Gastroesophageal sphincter (tissue), 4 donors: ENCODE data around the gene CCL22. TPM values are rescaled to one million over a fixed set of nuclear protein-coding genes. Genes with fewer than 3 reads are reported as not detected.

ENCODE experiments used
- ATAC-seq: fragments of 150-250 bp; one replicate; pipeline ENCODE4 v1.9.1; 2016; ENCODE audit warnings: mild to moderate bottlenecking, moderate library complexity
- H3K27ac ChIP-seq, 4 donors: fragments of 200-600 bp; sonication (generic) in 3 of 4; 1 replicate in 3 of 4; 2 replicates in 1 of 4; pipeline ENCODE4 v1.5.1; 2016 to 2019
- H3K27me3 ChIP-seq: fragments of 200-600 bp; sonication (generic); one replicate; pipeline ENCODE4 v1.5.1; 2019
- H3K36me3 ChIP-seq, 2 donors: fragments of 200-600 bp; sonication (generic); one replicate each; pipeline ENCODE4 v1.5.1; 2019; ENCODE audit warnings: control low read depth in 1 of 2
- H3K4me1 ChIP-seq, 3 donors: fragments of 200-600 bp; sonication (generic); 1 replicate in 2 of 3; 2 replicates in 1 of 3; pipeline ENCODE4 v1.5.1; 2016 to 2019; ENCODE audit warnings: control low read depth in 2 of 3
- H3K4me3 ChIP-seq, 2 donors: fragments of 200-600 bp; sonication (generic); one replicate each; pipeline ENCODE4 v1.5.1; 2019; ENCODE audit warnings: mild to moderate bottlenecking in 1 of 2, moderate library complexity in 1 of 2
- H3K9me3 ChIP-seq, 3 donors: fragments of 200-600 bp; sonication (generic); one replicate each; pipeline ENCODE4 v1.5.1; 2017 to 2019; ENCODE audit warnings: control low read depth in 2 of 3
- CTCF ChIP-seq, 4 experiments: fragments of 200-600 bp in 2 of 4; fragments of 450-650 bp in 2 of 4; sonication (generic) in 1 of 4; IDR thresholded peaks; one replicate each; pipeline ENCODE4 v1.5.1; 2017 to 2019; ENCODE audit warnings: antibody characterized with exemption in 4 of 4, mild to moderate bottlenecking in 2 of 4, moderate library complexity in 2 of 4
- EP300 ChIP-seq: sonication (generic); formaldehyde crosslinking; IDR thresholded peaks from one replicate; pipeline ENCODE4 v1.6.1; 2017; ENCODE audit warnings: antibody characterized with exemption, mild to moderate bottlenecking
- POLR2A ChIP-seq, 2 donors: fragments of 450-650 bp; IDR thresholded peaks; one replicate each; pipeline ENCODE4 v1.6.1; 2017; ENCODE audit warnings: antibody characterized with exemption in 2 of 2, mild to moderate bottlenecking in 2 of 2, moderate library complexity in 1 of 2
- POLR2AphosphoS5 ChIP-seq: sonication (generic); formaldehyde crosslinking; IDR thresholded peaks from one replicate; pipeline ENCODE4 v1.6.1; 2017; ENCODE audit warnings: antibody characterized with exemption
- WGBS, 2 donors: methylation state at CpG; one replicate each; pipeline ENCODE4 v1.1.5; 2018; ENCODE audit warnings: low coverage in 1 of 2; 5-methylcytosine and 5-hydroxymethylcytosine counted together
- total RNA-seq, 4 donors: library from RNA; depleted of rRNA; stranded (reverse); fragments of >200 nt; gene quantifications; one replicate each; pipeline ENCODE4 v1.1.0, GENCODE V29; 2016

Gene CCL22
- total RNA-seq, 4 donors from 2014 or later: not detected

GRCh38 chr16:57382535-57383275, 24.1 kb downstream of the CCL22 start:
- Histone ChIP-seq H3K27me3 (no peaks in the 10 kb centered on the region), H3K36me3 (peaks cover 0 to 32% of the 10 kb centered on the region in 2 donors), H3K4me1 (peaks cover 0 to 87% (median 33%) of the 10 kb centered on the region in 3 donors), H3K27ac (peak overlapping the region in 3 of 4 donors; percentile 62 to 96 (median 68)), H3K9me3 (no peaks in the 10 kb centered on the region), H3K4me3 (no peak overlapping the region)
- no peak for TF ChIP-seq POLR2AphosphoS5
- no peak for TF ChIP-seq EP300
- TF ChIP-seq CTCF (IDR thresholded peaks at IDR 0.05): no peak
- TF ChIP-seq POLR2A (IDR thresholded peaks at IDR 0.05): no peak
- ATAC-seq: no peak
- WGBS, 2 donors: no CpG with 5 or more reads among the region's 16 CpGs

DNA sequence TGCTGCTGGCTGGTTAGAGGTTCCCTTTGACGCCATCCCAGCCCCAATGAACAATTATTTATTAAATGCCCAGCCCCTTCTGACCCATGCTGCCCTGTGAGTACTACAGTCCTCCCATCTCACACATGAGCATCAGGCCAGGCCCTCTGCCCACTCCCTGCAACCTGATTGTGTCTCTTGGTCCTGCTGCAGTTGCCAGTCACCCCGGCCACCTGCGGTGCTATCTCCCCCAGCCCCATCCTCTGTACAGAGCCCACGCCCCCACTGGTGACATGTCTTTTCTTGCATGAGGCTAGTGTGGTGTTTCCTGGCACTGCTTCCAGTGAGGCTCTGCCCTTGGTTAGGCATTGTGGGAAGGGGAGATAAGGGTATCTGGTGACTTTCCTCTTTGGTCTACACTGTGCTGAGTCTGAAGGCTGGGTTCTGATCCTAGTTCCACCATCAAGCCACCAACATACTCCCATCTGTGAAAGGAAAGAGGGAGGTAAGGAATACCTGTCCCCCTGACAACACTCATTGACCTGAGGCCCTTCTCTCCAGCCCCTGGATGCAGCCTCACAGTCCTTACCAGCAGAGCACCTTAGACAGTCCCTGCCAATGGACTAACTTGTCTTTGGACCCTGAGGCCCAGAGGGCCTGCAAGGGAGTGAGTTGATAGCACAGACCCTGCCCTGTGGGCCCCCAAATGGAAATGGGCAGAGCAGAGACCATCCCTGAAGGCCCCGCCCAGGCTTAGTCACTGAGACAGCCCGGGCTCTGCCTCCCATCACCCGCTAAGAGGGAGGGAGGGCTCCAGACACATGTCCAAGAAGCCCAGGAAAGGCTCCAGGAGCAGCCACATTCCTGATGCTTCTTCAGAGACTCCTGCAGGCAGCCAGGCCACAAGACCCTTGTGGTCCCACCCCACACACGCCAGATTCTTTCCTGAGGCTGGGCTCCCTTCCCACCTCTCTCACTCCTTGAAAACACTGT, 25.0 kb downstream of the CCL22 start:
- no peaks in the 10 kb centered on the region for H3K27me3 ChIP-seq
- peaks cover 0 to 79% (median 26%) of the 10 kb centered on the region in 3 donors for H3K4me1 ChIP-seq
- peaks cover 0 to 32% of the 10 kb centered on the region in 2 donors for H3K36me3 ChIP-seq
- ATAC-seq: peak; percentile 75
- peak overlapping the region; percentile 8 to 96 (median 65) for H3K27ac ChIP-seq
- 67 to 90% methylated on average over 3 of the region's 8 CpGs for WGBS, 2 donors
- H3K9me3 ChIP-seq: no peaks in the 10 kb centered on the region
- no peak overlapping the region for H3K4me3 ChIP-seq
- no peak for TF ChIP-seq POLR2AphosphoS5

DNA sequence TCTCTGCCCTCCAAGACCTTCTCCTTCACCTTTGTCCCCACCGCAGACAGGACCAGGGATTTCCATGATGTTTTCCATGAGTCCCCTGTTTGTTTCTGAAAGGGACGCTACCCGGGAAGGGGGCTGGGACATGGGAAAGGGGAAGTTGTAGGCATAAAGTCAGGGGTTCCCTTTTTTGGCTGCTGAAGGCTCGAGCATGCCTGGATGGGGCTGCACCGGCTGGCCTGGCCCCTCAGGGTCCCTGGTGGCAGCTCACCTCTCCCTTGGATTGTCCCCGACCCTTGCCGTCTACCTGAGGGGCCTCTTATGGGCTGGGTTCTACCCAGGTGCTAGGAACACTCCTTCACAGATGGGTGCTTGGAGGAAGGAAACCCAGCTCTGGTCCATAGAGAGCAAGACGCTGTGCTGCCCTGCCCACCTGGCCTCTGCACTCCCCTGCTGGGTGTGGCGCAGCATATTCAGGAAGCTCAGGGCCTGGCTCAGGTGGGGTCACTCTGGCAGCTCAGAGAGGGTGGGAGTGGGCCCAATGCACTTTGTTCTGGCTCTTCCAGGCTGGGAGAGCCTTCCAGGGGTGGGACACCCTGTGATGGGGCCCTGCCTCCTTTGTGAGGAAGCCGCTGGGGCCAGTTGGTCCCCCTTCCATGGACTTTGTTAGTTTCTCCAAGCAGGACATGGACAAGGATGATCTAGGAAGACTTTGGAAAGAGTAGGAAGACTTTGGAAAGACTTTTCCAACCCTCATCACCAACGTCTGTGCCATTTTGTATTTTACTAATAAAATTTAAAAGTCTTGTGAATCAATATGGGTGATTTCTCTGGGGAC, 25.9 kb downstream of the CCL22 start:
- ATAC-seq: peak; percentile 19
- peaks cover 0 to 70% (median 26%) of the 10 kb centered on the region in 3 donors for H3K4me1 ChIP-seq

DNA sequence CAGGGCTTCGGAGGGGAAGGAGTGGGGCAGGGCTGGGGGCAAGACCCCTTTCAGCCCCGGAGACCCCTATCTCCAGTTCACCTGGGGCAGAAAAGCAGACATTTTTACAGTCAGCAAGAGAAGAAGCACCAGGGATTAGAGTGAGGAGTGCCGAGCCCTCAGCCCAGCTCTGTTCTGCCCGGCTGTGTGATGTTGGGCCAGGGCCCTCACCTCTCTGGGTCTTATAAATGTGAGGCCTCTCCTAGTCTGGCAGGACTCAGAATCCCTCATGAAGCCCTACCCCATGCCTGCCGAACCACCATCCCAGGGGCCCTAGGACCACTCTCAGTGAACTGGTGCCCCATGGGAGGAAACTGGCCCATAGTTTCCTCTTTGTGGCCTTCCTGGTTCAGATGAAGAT, 26.5 kb downstream of the CCL22 start:
- no peak overlapping the region for H3K4me3 ChIP-seq
- peak overlapping the region in 2 of 4 donors; percentile 62 to 96 for H3K27ac ChIP-seq
- peaks cover 0 to 25% of the 10 kb centered on the region in 2 donors for H3K36me3 ChIP-seq
- ATAC-seq: no peak
- 70 to 83% methylated on average over 4 of the region's 5 CpGs for WGBS, 2 donors
- peaks cover 0 to 64% (median 26%) of the 10 kb centered on the region in 3 donors for H3K4me1 ChIP-seq
- H3K9me3 ChIP-seq: no peaks in the 10 kb centered on the region
- no peak for TF ChIP-seq CTCF (IDR thresholded peaks at IDR 0.05)
- TF ChIP-seq POLR2A (IDR thresholded peaks at IDR 0.05): no peak
- no peak for TF ChIP-seq EP300
- no peaks in the 10 kb centered on the region for H3K27me3 ChIP-seq

More for the DNA sequence above, 25.9 kb downstream of the CCL22 start:
- Histone ChIP-seq H3K4me3 (no peak overlapping the region), H3K27me3 (no peaks in the 10 kb centered on the region), H3K27ac (peak overlapping the region in 3 of 4 donors; percentile 62 to 96 (median 68)), H3K36me3 (peaks cover 0 to 31% of the 10 kb centered on the region in 2 donors), H3K9me3 (no peaks in the 10 kb centered on the region)
- 69 to 83% methylated on average over 1 to 4 of the region's 11 CpGs for WGBS, 2 donors
- TF ChIP-seq POLR2AphosphoS5: no peak
- TF ChIP-seq POLR2A (IDR thresholded peaks at IDR 0.05): no peak

- no peak overlapping the region for H3K4me3 ChIP-seq
- H3K36me3 ChIP-seq: peaks cover 0 to 19% of the 10 kb centered on the region in 2 donors
- peaks cover 0 to 57% (median 20%) of the 10 kb centered on the region in 3 donors for H3K4me1 ChIP-seq
- no peak for TF ChIP-seq EP300
- TF ChIP-seq POLR2AphosphoS5: no peak
- no peak for TF ChIP-seq CTCF (IDR thresholded peaks at IDR 0.05)
- no peak for TF ChIP-seq POLR2A (IDR thresholded peaks at IDR 0.05)
- no peaks in the 10 kb centered on the region for H3K9me3 ChIP-seq
- 73 to 77% methylated on average over 2 to 3 of the region's 5 CpGs for whole genome bisulfite sequencing, 2 donors
- H3K27me3 ChIP-seq: no peaks in the 10 kb centered on the region
- ATAC-seq: no peak
- no peak overlapping the region for H3K27ac ChIP-seq
These were observed 27.9 kb downstream of the CCL22 start for GRCh38 chr16:57386381-57386951.
